Activated CD8-positive, alpha-beta T cell treated with anti-CD3 and anti-CD28 coated beads, Interleukin-2, amount 10 ng/mL, durations not matched to agents 7 days and 5 days (primary cell): ENCODE measurements around the gene SMC5. TPM values are rescaled to one million over a fixed set of nuclear protein-coding genes. Genes with fewer than 3 reads are reported as not detected.

ENCODE experiments used
- ATAC-seq: fragments of 150-1000 bp; cut with Tn5 transposase; one replicate; pipeline ENCODE4 v1.10.0; 2021; ENCODE audit warnings: moderate library complexity
- CTCF ChIA-PET: fragments of 350-600 bp; sonication (Branson Sonifier 250); formaldehyde crosslinking; loops from one replicate; lab custom pipeline; 2021; ENCODE audit warnings: antibody characterized with exemption; lab: Charles Lee
- POLR2A ChIA-PET: fragments of 350-600 bp; sonication (Branson Sonifier 250); formaldehyde crosslinking; loops from one replicate; lab custom pipeline; 2021; ENCODE audit warnings: antibody characterized with exemption; lab: Charles Lee
- DNase-seq: peaks from one replicate; pipeline ENCODE4 v3.0.0-alpha.2; 2020
- H3K27ac Mint-ChIP-seq: one replicate; pipeline ENCODE4 v1.8.0; 2021; ENCODE audit warnings: mild to moderate bottlenecking, mixed read lengths
- H3K27me3 Mint-ChIP-seq: one replicate; pipeline ENCODE4 v1.8.0; 2021; ENCODE audit warnings: low read depth, mixed read lengths
- H3K36me3 Mint-ChIP-seq: one replicate; pipeline ENCODE4 v1.8.0; 2021; ENCODE audit warnings: low read depth, mixed read lengths
- H3K4me1 Mint-ChIP-seq: one replicate; pipeline ENCODE4 v1.8.0; 2021; ENCODE audit warnings: low read depth, mixed read lengths
- H3K4me3 Mint-ChIP-seq: one replicate; pipeline ENCODE4 v1.8.0; 2021; ENCODE audit warnings: mild to moderate bottlenecking, mixed read lengths
- H3K9me3 Mint-ChIP-seq: one replicate; pipeline ENCODE4 v1.8.0; 2022; ENCODE audit warnings: mixed read lengths; ENCODE audit not compliant: insufficient read depth
- total RNA-seq, 2 experiments: library from RNA; stranded (reverse); gene quantifications; one replicate each; pipeline ENCODE4 v1.2.3, GENCODE V29; 2021

SMC5 gene
- total RNA-seq, 2 experiments from 2014 or later: 36.9 to 44.7 TPM

DNA sequence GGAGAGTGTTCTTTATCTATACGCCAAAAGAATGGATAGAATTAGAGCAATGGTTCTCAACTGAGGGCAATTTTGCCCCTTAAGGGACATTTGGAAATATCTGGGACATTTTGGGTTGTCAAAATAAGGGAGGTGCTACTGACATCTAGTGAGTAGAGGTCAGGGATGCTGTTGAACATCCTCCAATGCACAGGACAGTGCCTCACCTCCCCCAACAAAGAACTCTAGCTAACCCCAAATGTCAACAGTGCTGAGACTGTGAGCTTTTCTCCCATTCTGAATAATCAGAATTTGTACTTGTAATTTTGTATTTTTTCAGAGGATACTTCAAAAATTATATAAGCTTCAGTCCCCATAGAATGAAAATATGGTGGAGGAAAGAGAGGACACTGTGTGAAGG, 8.6 kb upstream of the SMC5 start:
- ChIA-PET POLR2A (interaction anchor here (1.2 kb wide), 1 partner anchor 8 kb away, joined by 5 read pairs; no protein-coding TSS in a partner anchor), CTCF (no interaction called here)
- peaks cover 5% of the 10 kb centered on the region for H3K27me3 Mint-ChIP-seq
- DNase-seq (no peak), ATAC-seq (no peak)
- H3K9me3 Mint-ChIP-seq: no peaks in the 10 kb centered on the region
- no peaks in the 10 kb centered on the region for H3K36me3 Mint-ChIP-seq
- H3K4me3 Mint-ChIP-seq: no peak overlapping the region
- H3K27ac Mint-ChIP-seq: no peak overlapping the region
- peaks cover 2% of the 10 kb centered on the region for H3K4me1 Mint-ChIP-seq

DNA sequence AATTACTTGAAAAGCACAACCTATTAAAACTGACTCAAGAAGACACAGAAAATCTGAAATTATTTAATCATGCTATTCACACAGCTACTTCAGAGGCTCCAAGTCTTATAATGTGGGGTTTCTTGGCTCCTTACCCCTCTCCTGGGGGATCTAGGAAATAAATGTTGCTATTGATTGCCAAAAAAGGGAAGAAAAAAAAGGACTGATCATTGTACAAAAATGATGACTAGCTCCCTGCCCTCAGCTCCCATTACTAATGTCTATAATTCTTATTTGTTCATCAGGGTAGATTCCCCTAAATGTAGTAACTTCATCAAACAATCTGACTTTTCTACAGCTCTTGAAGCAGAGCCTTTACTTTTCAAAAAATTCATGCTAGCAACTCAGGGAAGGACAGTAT, 3.3 kb upstream of the SMC5 start:
- H3K27me3 Mint-ChIP-seq: no peaks in the 10 kb centered on the region
- POLR2A ChIA-PET: no interaction called here
- CTCF ChIA-PET: no interaction called here
- peaks cover 28% of the 10 kb centered on the region for H3K4me1 Mint-ChIP-seq
- H3K36me3 Mint-ChIP-seq: peaks cover 9% of the 10 kb centered on the region
- H3K4me3 Mint-ChIP-seq: no peak overlapping the region
- H3K9me3 Mint-ChIP-seq: no peaks in the 10 kb centered on the region
- DNase-seq: no peak
- no peak for ATAC-seq
- H3K27ac Mint-ChIP-seq: no peak overlapping the region

- H3K4me3 Mint-ChIP-seq: no peak overlapping the region
- ATAC-seq (no peak), DNase-seq (no peak)
- H3K27ac Mint-ChIP-seq: no peak overlapping the region
- H3K27me3 Mint-ChIP-seq: no peaks in the 10 kb centered on the region
- CTCF ChIA-PET: interaction anchor here (1.6 kb wide), 1 partner anchor 150 kb away, joined by 3 read pairs; no protein-coding TSS in a partner anchor
- H3K9me3 Mint-ChIP-seq: no peaks in the 10 kb centered on the region
- peaks cover 16% of the 10 kb centered on the region for H3K36me3 Mint-ChIP-seq
- H3K4me1 Mint-ChIP-seq: peaks cover 33% of the 10 kb centered on the region
- POLR2A ChIA-PET: no interaction called here
Measured at GRCh38 chr9:70256123-70256551, 2.6 kb upstream of the SMC5 start.

GRCh38 chr9:70257502-70257901, 1.3 kb upstream of the SMC5 start:
- no peak for ATAC-seq
- Mint-ChIP-seq H3K4me3 (peak overlapping the region; percentile 82), H3K27me3 (no peaks in the 10 kb centered on the region), H3K9me3 (no peaks in the 10 kb centered on the region), H3K36me3 (peaks cover 29% of the 10 kb centered on the region), H3K4me1 (peaks cover 47% of the 10 kb centered on the region), H3K27ac (peak overlapping the region; percentile 24)
- POLR2A ChIA-PET: interaction anchor here (1.2 to 2.1 kb wide), 4 partner anchors 8 to 163 kb away, joined by 4 to 7 read pairs (median 5); no protein-coding TSS in a partner anchor
- CTCF ChIA-PET: interaction anchor here (1.0 to 2.1 kb wide), 2 partner anchors 15 to 345 kb away, joined by 3 to 9 read pairs; no protein-coding TSS in a partner anchor
- no peak for DNase-seq

- peak overlapping the region; percentile 82 for H3K4me3 Mint-ChIP-seq
- peak overlapping the region; percentile 94 for H3K27ac Mint-ChIP-seq
- no peaks in the 10 kb centered on the region for H3K9me3 Mint-ChIP-seq
- peaks cover 31% of the 10 kb centered on the region for H3K36me3 Mint-ChIP-seq
- H3K27me3 Mint-ChIP-seq: no peaks in the 10 kb centered on the region
- ChIA-PET CTCF (interaction anchor here (1.0 to 2.1 kb wide), 2 partner anchors 14 to 344 kb away, joined by 3 to 9 read pairs; no protein-coding TSS in a partner anchor), POLR2A (interaction anchor here (0.7 to 2.1 kb wide), 6 partner anchors 8 to 163 kb away, joined by 3 to 7 read pairs (median 4); no protein-coding TSS in a partner anchor)
- no peak for DNase-seq
- H3K4me1 Mint-ChIP-seq: peaks cover 53% of the 10 kb centered on the region
- ATAC-seq: peak; percentile 73
Measured at GRCh38 chr9:70257991-70258691, 637 bp upstream of the SMC5 start.

GRCh38 chr9:70259512-70259802, 679 bp downstream of the SMC5 start:
- CTCF ChIA-PET: interaction anchor here (2.1 kb wide), 1 partner anchor 343 kb away, joined by 9 read pairs; no protein-coding TSS in a partner anchor
- no peaks in the 10 kb centered on the region for H3K9me3 Mint-ChIP-seq
- DNase-seq (no peak), ATAC-seq (no peak)
- no peaks in the 10 kb centered on the region for H3K27me3 Mint-ChIP-seq
- POLR2A ChIA-PET: interaction anchor here (1.0 to 2.1 kb wide), 2 partner anchors 15 to 159 kb away, joined by 3 to 7 read pairs; no protein-coding TSS in a partner anchor
- H3K4me1 Mint-ChIP-seq: peaks cover 53% of the 10 kb centered on the region
- peak overlapping the region; percentile 94 for H3K27ac Mint-ChIP-seq
- H3K4me3 Mint-ChIP-seq: peak overlapping the region; percentile 82
- peaks cover 35% of the 10 kb centered on the region for H3K36me3 Mint-ChIP-seq

DNA sequence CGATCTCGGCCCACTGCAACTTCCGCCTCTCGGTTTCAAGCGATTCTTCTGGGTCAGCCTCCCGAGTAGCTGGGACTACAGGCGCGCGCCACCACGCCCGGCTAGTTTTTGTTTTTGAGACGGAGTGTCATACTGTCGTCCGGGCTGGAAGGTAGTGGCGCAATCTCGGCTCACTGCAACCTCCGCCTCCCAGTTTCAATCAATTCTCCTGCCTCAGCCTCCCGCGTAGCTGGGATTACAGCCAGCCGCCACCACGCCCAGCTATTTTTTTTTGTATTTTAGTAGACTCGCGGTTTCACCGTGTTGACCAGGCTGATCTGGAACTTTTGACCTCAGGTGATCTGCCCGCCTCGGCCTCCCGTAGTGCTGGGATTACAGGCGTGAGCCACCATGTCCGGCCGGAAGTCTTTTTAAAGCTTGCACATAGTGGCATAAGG, 1.2 kb downstream of the SMC5 start:
- DNase-seq: no peak
- Mint-ChIP-seq H3K27me3 (no peaks in the 10 kb centered on the region), H3K4me1 (peaks cover 53% of the 10 kb centered on the region), H3K9me3 (no peaks in the 10 kb centered on the region), H3K4me3 (peak overlapping the region; percentile 82), H3K36me3 (peaks cover 41% of the 10 kb centered on the region), H3K27ac (peak overlapping the region; percentile 28)
- no peak for ATAC-seq
- ChIA-PET POLR2A (no interaction called here), CTCF (no interaction called here)

DNA sequence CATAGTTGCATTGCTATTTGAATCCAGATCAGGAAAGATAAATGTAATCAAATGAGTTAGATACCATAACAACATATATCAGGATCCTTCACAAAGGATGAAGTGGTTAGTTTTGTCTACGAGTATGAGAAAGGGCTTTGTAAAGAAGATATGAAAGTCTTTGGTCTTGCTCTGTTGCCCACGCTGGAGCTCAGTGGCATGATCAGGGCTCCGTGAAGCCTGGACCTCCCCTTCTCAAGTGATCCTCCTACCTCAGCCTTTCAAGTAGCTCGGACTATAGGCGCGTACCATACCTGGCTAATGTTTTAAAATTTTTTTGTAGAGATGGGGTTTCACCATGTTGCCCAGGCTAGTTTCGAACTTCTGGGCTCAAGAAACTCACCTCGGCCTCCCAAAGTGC, 1.8 kb downstream of the SMC5 start:
- DNase-seq (no peak), ATAC-seq (no peak)
- Mint-ChIP-seq H3K9me3 (no peaks in the 10 kb centered on the region), H3K4me3 (peak overlapping the region; percentile 82), H3K36me3 (peaks cover 45% of the 10 kb centered on the region), H3K27me3 (no peaks in the 10 kb centered on the region), H3K4me1 (peaks cover 53% of the 10 kb centered on the region), H3K27ac (no peak overlapping the region)
- ChIA-PET POLR2A (no interaction called here), CTCF (no interaction called here)

DNA sequence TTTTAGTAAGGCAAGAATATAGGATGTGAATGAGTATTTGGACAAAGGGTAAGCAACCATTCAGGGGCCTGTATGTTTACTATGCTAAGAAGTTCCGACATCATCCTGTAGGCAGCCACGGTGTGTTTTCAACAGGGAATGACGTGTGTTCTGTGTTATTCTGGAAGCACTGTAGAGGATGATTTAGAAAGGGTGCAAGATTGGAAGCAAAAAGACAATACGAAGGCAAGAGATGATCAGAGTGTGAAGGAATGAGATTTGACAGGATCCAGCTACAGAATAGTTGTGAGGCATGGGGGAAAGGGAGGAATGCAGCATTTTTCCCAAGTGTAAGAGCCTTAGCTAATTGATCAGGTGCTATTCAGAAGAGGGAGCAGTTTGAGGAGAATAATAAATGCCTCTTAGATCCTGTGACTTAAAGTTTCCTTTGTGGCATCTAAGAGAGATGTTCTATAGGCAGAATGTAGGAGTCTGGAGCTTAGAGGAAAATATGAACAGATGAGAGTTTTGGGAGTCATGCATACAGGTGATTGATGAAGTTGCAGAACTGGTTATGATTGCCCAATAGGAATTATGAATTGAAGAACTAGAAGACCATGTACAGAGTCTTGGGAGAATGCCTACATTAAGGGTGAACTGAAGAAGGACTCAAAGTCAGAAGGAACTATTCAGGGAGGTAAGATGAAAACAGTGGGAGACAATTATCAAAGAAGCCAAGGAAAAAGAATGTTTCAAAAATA, 2.5 kb downstream of the SMC5 start:
- ATAC-seq (no peak), DNase-seq (no peak)
- H3K4me3 Mint-ChIP-seq: peak overlapping the region; percentile 7
- H3K4me1 Mint-ChIP-seq: peaks cover 55% of the 10 kb centered on the region
- ChIA-PET CTCF (no interaction called here), POLR2A (interaction anchor here (1.2 kb wide), 1 partner anchor 341 kb away, joined by 4 read pairs; no protein-coding TSS in a partner anchor)
- no peak overlapping the region for H3K27ac Mint-ChIP-seq
- H3K36me3 Mint-ChIP-seq: peaks cover 51% of the 10 kb centered on the region
- no peaks in the 10 kb centered on the region for H3K27me3 Mint-ChIP-seq
- H3K9me3 Mint-ChIP-seq: no peaks in the 10 kb centered on the region

DNA sequence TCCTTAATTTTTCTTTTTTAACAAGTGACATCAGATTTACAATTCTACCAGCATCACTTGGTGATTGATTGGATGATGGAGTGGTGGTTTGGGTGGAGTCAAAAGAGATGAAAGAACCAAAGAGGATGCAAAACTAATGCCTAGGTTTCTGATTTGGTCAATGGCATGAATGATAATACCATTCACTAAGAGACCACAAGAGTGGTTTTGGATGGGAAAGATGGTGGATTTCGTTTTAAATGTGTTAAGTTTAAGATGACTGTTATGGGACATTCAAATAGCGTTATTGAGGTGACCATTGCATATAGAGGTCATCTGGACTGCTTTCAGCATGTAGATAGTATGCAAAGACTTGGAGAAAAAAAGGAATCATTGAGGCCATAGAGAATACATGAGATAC, 3.6 kb downstream of the SMC5 start:
- H3K36me3 Mint-ChIP-seq: peaks cover 57% of the 10 kb centered on the region
- ATAC-seq: no peak
- H3K27ac Mint-ChIP-seq: no peak overlapping the region
- POLR2A ChIA-PET: interaction anchor here (1.2 kb wide), 1 partner anchor 340 kb away, joined by 4 read pairs; no protein-coding TSS in a partner anchor
- H3K9me3 Mint-ChIP-seq: no peaks in the 10 kb centered on the region
- H3K27me3 Mint-ChIP-seq: no peaks in the 10 kb centered on the region
- no peak for DNase-seq
- H3K4me3 Mint-ChIP-seq: no peak overlapping the region
- H3K4me1 Mint-ChIP-seq: peaks cover 52% of the 10 kb centered on the region
- CTCF ChIA-PET: interaction anchor here (1.1 kb wide), 1 partner anchor 10 kb away, joined by 3 read pairs; no protein-coding TSS in a partner anchor

GRCh38 chr9:70262948-70263347, 4.2 kb downstream of the SMC5 start:
- peaks cover 61% of the 10 kb centered on the region for H3K36me3 Mint-ChIP-seq
- H3K9me3 Mint-ChIP-seq: no peaks in the 10 kb centered on the region
- H3K27ac Mint-ChIP-seq: no peak overlapping the region
- DNase-seq (no peak), ATAC-seq (no peak)
- H3K4me1 Mint-ChIP-seq: peaks cover 46% of the 10 kb centered on the region
- H3K4me3 Mint-ChIP-seq: no peak overlapping the region
- POLR2A ChIA-PET: no interaction called here
- CTCF ChIA-PET: interaction anchor here (1.1 kb wide), 1 partner anchor 9 kb away, joined by 3 read pairs; no protein-coding TSS in a partner anchor
- H3K27me3 Mint-ChIP-seq: no peaks in the 10 kb centered on the region
